Esophagus squamous epithelium (tissue), 5 donors: Measurements from ENCODE around the gene FCHSD2. TPM values are rescaled to one million over a fixed set of nuclear protein-coding genes. Genes with fewer than 3 reads are reported as not detected.
"Not testable (repeated sequence)": the region's sequence is repeated elsewhere in the genome, so short reads cannot be mapped to it uniquely, and the experiment has no call there.

Experiments used
- DNase-seq: peaks from one replicate; lab custom pipeline; 2025; lab: John Stamatoyannopoulos, UW
- H3K27ac ChIP-seq, 4 donors: fragments of 200-600 bp; sonication (generic); one replicate each; pipeline ENCODE4 v1.5.1; 2016 to 2019; ENCODE audit warnings: mild to moderate bottlenecking in 1 of 4
- H3K27me3 ChIP-seq, 4 donors: fragments of 200-600 bp; sonication (generic); 1 replicate in 3 of 4; 2 replicates in 1 of 4; pipeline versions ENCODE4 v1.5.1 to v1.6.0; 2017 to 2021; ENCODE audit warnings: antibody characterized with exemption in 1 of 4
- H3K36me3 ChIP-seq, 3 donors: fragments of 200-600 bp; sonication (generic); one replicate each; pipeline ENCODE4 v1.5.1; 2016 to 2019
- H3K4me1 ChIP-seq, 3 donors: fragments of 200-600 bp; sonication (generic); one replicate each; pipeline ENCODE4 v1.5.1; 2017 to 2019
- H3K4me3 ChIP-seq, 4 donors: fragments of 200-600 bp; sonication (generic); 1 replicate in 3 of 4; 2 replicates in 1 of 4; pipeline ENCODE4 v1.5.1; 2016 to 2019; ENCODE audit warnings: mild to moderate bottlenecking in 2 of 4, moderate library complexity in 1 of 4
- H3K9me3 ChIP-seq, 3 donors: fragments of 200-600 bp; sonication (generic); one replicate each; pipeline ENCODE4 v1.5.1; 2016 to 2019
- CTCF ChIP-seq, 6 experiments: fragments of 450-650 bp in 4 of 6; fragments of 200-600 bp in 2 of 6; sonication (generic) in 2 of 6; IDR thresholded peaks; one replicate each; pipeline ENCODE4 v1.5.1; 2016 to 2019; ENCODE audit warnings: antibody characterized with exemption in 6 of 6, mild to moderate bottlenecking in 4 of 6, moderate library complexity in 4 of 6
- POLR2A ChIP-seq, 4 donors: fragments of 450-650 bp; IDR thresholded peaks; one replicate each; pipeline ENCODE4 v1.6.1; 2017; ENCODE audit warnings: antibody characterized with exemption in 4 of 4, mild to moderate bottlenecking in 4 of 4, moderate library complexity in 3 of 4
- WGBS, 2 donors: methylation state at CpG; one replicate each; pipeline ENCODE4 v1.1.5; 2018; 5-methylcytosine and 5-hydroxymethylcytosine counted together
- intact Hi-C: fragments of 100-400 bp; cut with DNase I; formaldehyde crosslinking; loops from one replicate; pipeline ENCODE4 v1.15.0; 2022
- total RNA-seq, 4 donors: library from RNA; depleted of rRNA; stranded (reverse); fragments of >200 nt; gene quantifications; one replicate each; pipeline ENCODE4 v1.1.0, GENCODE V29; 2016
- donor health status: DM: yes; HTN: yes; CAD: no.

FCHSD2 gene
- total RNA-seq, 4 donors from 2014 or later, result 4.1 to 12.8 (median 6.8) TPM

- Histone ChIP-seq H3K9me3 (no peaks in the 10 kb centered on the region), H3K36me3 (no peaks in the 10 kb centered on the region), H3K27ac (peak within 1 kb of the TSS; percentile 83 to 95 (median 93)), H3K4me1 (peaks cover 14 to 27% (median 24%) of the 10 kb centered on the region in 3 donors), H3K4me3 (peak within 1 kb of the TSS; percentile 42 to 73 (median 64)), H3K27me3 (no peaks in the 10 kb centered on the region)
- 6 to 7% methylated on average over 11 to 12 of the region's 55 CpGs for WGBS, 2 donors
- peak; percentile 58 for DNase-seq
- TF ChIP-seq POLR2A (IDR thresholded peaks at IDR 0.05) (peak in 3 of 4 donors; percentile 8 to 28 (median 16)), CTCF (IDR thresholded peaks at IDR 0.05) (peak; percentile 94 to 100 (median 100))
- intact Hi-C loops, result loop anchor here (5.0 kb wide), 1 partner anchor 66 kb away; no protein-coding TSS in a partner anchor
Measured at GRCh38 chr11:72793425-72794367, 348.4 kb downstream of the FCHSD2 start, which contains the start of gene STARD10. STARD10 (minus strand) TSS chr11:72794047; CDS start chr11:72781181, 12,866 bp downstream.

GRCh38 chr11:72793076-72793424 is 349.1 kb downstream of the FCHSD2 start:
- WGBS, 2 donors, result 56% methylated on average over 2 of the region's 2 CpGs

DNA sequence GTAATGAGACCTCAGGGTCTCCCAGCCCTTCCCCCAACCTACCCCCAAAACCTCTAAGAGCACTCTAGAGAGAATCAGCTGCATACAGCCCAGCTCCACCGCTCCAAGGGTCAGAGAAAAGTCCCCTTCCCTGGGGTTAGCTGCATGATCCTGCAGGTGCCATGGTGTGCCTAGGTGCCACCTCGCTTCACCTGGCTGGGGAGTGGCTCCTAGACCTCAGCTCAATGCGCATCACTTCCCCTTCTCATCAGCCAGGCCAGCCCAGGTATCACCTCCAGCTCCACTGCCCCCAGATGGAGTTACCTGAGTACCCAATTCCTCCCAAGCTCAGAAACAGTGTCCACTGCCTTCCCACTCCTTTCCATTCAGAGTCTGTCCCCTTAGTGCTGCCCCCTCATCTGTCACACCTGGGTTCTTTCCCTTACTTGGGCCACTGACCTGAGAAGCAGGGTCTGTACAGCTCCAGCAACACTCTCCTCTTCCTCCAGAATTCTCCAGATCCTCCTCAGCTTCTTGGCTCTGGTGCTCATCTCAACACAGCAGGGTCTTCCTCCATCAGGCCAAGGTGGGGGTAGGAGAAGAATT is 349.6 kb downstream of the FCHSD2 start:
- 100% methylated on average over 2 to 3 of the region's 3 CpGs for WGBS, 2 donors
- no peak for DNase-seq
- intact Hi-C loops, result loop anchor here (5.0 kb wide), 1 partner anchor 65 kb away; no protein-coding TSS in a partner anchor
- H3K36me3 ChIP-seq, result no peaks in the 10 kb centered on the region
- H3K27ac ChIP-seq, result peak overlapping the region in 3 of 4 donors; percentile 93 to 95 (median 93)
- peaks cover 14 to 34% (median 24%) of the 10 kb centered on the region in 3 donors for H3K4me1 ChIP-seq
- peak overlapping the region in 1 of 4 donors; percentile 73 for H3K4me3 ChIP-seq
- no peaks in the 10 kb centered on the region for H3K9me3 ChIP-seq
- TF ChIP-seq CTCF (IDR thresholded peaks at IDR 0.05) (no peak), POLR2A (IDR thresholded peaks at IDR 0.05) (no peak)
- H3K27me3 ChIP-seq, result no peaks in the 10 kb centered on the region

More at GRCh38 chr11:72793076-72793424, 349.1 kb downstream of the FCHSD2 start:
- no peaks in the 10 kb centered on the region for H3K36me3 ChIP-seq
- intact Hi-C loops, result loop anchor here (5.0 kb wide), 1 partner anchor 66 kb away; no protein-coding TSS in a partner anchor
- H3K4me3 ChIP-seq, result peak overlapping the region in 3 of 4 donors; percentile 63 to 73 (median 66)
- H3K27me3 ChIP-seq, result no peaks in the 10 kb centered on the region
- peak overlapping the region; percentile 83 to 95 (median 93) for H3K27ac ChIP-seq
- TF ChIP-seq POLR2A (IDR thresholded peaks at IDR 0.05) (no peak), CTCF (IDR thresholded peaks at IDR 0.05) (no peak)
- H3K4me1 ChIP-seq, result peaks cover 14 to 32% (median 24%) of the 10 kb centered on the region in 3 donors
- H3K9me3 ChIP-seq, result no peaks in the 10 kb centered on the region
- no peak for DNase-seq

DNA sequence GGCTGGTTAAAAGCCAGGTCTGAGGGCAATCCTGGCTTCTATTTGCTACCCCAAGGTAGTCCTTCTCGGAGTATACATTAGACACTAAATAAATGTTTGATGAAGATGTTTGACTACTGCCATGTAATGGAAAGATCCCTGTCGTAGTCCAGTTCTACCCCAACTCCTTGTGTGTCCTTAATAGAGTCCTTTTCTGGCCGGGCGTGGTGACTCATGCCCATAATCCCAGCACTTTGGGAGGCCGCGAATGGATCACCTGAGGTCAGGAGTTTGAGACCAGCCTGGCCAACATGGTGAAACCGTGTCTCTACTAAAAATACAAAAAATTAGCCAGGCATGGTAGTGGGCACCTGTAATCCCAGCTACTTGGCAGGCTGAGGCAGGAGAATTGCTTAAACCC is 350.9 kb downstream of the FCHSD2 start:
- intact Hi-C loops, result loop anchor here (5.0 kb wide), 1 partner anchor 64 kb away; no protein-coding TSS in a partner anchor
- peaks cover 14 to 43% (median 24%) of the 10 kb centered on the region in 3 donors for H3K4me1 ChIP-seq
- DNase-seq, H3K36me3 ChIP-seq, H3K9me3 ChIP-seq, H3K27ac ChIP-seq, H3K4me3 ChIP-seq, H3K27me3 ChIP-seq: not testable (repeated sequence)
- 75 to 78% methylated on average over 6 to 7 of the region's 7 CpGs for WGBS, 2 donors

DNA sequence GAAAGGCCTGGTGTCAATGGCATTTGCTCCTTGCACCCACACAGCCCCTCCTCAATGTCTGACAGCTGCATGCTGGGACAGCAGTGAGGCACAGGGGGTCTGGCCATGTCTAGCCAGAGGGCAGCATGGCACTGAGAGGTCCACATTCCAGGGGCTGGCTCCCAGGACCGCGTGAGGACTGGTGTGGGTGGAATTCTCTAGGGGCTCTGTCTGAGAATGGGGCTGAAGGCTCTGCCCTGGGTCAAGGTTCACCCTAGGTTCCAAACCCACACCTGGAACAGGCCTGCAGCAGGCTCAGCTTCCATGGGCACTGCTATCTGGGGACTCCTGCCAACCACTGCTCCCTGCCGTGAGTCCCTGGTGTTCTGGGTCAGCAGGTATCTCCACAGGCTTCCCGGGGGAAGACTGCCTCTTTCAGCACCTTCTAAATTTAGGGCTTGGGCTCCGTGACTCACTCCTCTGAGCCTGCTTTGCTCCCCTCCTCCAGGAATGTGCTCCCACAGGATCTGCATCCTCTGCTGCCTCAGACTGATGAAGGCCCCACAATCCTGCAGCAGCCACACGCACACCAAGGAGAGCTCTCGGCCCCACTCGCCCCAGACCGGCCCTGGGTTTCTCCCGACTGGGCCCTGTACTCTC is 352.5 kb downstream of the FCHSD2 start:
- intact Hi-C loops, result loop anchor here (5.0 kb wide), 1 partner anchor 62 kb away; no protein-coding TSS in a partner anchor
- no peaks in the 10 kb centered on the region for H3K9me3 ChIP-seq
- no peak for TF ChIP-seq CTCF (IDR thresholded peaks at IDR 0.05)
- TF ChIP-seq POLR2A (IDR thresholded peaks at IDR 0.05), result no peak
- DNase-seq, result no peak
- H3K4me1 ChIP-seq, result peaks cover 11 to 44% (median 21%) of the 10 kb centered on the region in 3 donors
- WGBS, 2 donors, result 80% methylated on average over 4 to 7 of the region's 10 CpGs
- no peaks in the 10 kb centered on the region for H3K36me3 ChIP-seq
- no peak overlapping the region for H3K4me3 ChIP-seq
- H3K27me3 ChIP-seq, result no peaks in the 10 kb centered on the region
- no peak overlapping the region for H3K27ac ChIP-seq
